Stomach (tissue), 9 donors: ENCODE data around the gene ANO1. TPM values are rescaled to one million over a fixed set of nuclear protein-coding genes. Genes with fewer than 3 reads are reported as not detected.

Source experiments
- DNase-seq, 2 donors: peaks; one replicate each; pipeline versions ENCODE4 v3.0.0 to v3.0.0-alpha.2; 2013 to 2019
- H3K27ac ChIP-seq, 5 donors: fragments of 200-600 bp in 4 of 5; sonication (generic) in 4 of 5; one replicate each; pipeline ENCODE4 v1.5.1; 2013 to 2019; ENCODE audit warnings: mild to moderate bottlenecking in 1 of 5, moderate library complexity in 1 of 5
- H3K27me3 ChIP-seq, 3 donors: fragments of 200-600 bp; sonication (generic); one replicate each; pipeline ENCODE4 v1.5.1; 2017 to 2019; ENCODE audit warnings: mixed run types in 1 of 3
- H3K36me3 ChIP-seq, 4 donors: fragments of 200-600 bp; sonication (generic); 1 replicate in 3 of 4; 2 replicates in 1 of 4; pipeline ENCODE4 v1.5.1; 2016 to 2019
- H3K4me1 ChIP-seq, 4 donors: fragments of 200-600 bp; sonication (generic); one replicate each; pipeline ENCODE4 v1.5.1; 2016 to 2019
- H3K4me3 ChIP-seq, 4 donors: fragments of 200-600 bp; sonication (generic) in 3 of 4; one replicate each; pipeline ENCODE4 v1.5.1; 2016 to 2019; ENCODE audit warnings: mild to moderate bottlenecking in 1 of 4
- H3K9me3 ChIP-seq, 4 donors: fragments of 200-600 bp; sonication (generic); one replicate each; pipeline ENCODE4 v1.5.1; 2016 to 2019
- EP300 ChIP-seq: sonication (generic); formaldehyde crosslinking; IDR thresholded peaks from one replicate; pipeline ENCODE4 v1.6.1; 2017; ENCODE audit warnings: antibody characterized with exemption
- POLR2A ChIP-seq, 4 donors: fragments of 450-650 bp; IDR thresholded peaks; one replicate each; pipeline ENCODE4 v1.6.1; 2016; ENCODE audit warnings: antibody characterized with exemption in 4 of 4, control low read depth in 2 of 4, mild to moderate bottlenecking in 1 of 4, moderate library complexity in 1 of 4
- POLR2AphosphoS5 ChIP-seq, 3 donors: sonication (generic); formaldehyde crosslinking; IDR thresholded peaks; one replicate each; pipeline ENCODE4 v1.6.1; 2016; ENCODE audit warnings: antibody characterized with exemption in 3 of 3
- WGBS, 5 donors: extraction: QIAGEN DNeasy Blood & Tissue Kit in 3 of 5; methylation state at CpG; one replicate each; pipeline versions ENCODE4 v1.1.5 to v1.1.7; 2013 to 2018; 5-methylcytosine and 5-hydroxymethylcytosine counted together
- intact Hi-C: fragments of 100-400 bp; cut with DNase I; formaldehyde crosslinking; loops from one replicate; pipeline ENCODE4 v1.15.1; 2023; ENCODE audit warnings: low total_unique reads
- polyA plus RNA-seq, 3 donors: library from polyadenylated mRNA; stranded (reverse); fragments of 200-250 nt; gene quantifications; one replicate each; pipeline ENCODE4 v1.2.3, GENCODE V29; 2013
- total RNA-seq, 5 donors: library from RNA; depleted of rRNA; stranded (reverse); fragments of >200 nt; gene quantifications; one replicate each; pipeline versions ENCODE4 v1.1.0 to v1.2.3, GENCODE V29; 2014 to 2016
- TF ChIP-seq, protein P1 (sequence below), 7 experiments: fragments of 450-650 bp in 4 of 7; fragments of 200-600 bp in 3 of 7; sonication (generic) in 3 of 7; IDR thresholded peaks; one replicate each; pipeline ENCODE4 v1.5.1; 2016 to 2019; ENCODE audit warnings: antibody characterized with exemption in 7 of 7, control low read depth in 2 of 7, mild to moderate bottlenecking in 1 of 7
- donor health status: healthy with polysubstance abuse.
- donor health status: Bipolar disorder and iron deficiency.
- donor health status: healthy.

The ANO1 gene
- total and polyA plus RNA-seq, 8 donors, result 1.8 to 69.6 (median 12.9) TPM

DNA sequence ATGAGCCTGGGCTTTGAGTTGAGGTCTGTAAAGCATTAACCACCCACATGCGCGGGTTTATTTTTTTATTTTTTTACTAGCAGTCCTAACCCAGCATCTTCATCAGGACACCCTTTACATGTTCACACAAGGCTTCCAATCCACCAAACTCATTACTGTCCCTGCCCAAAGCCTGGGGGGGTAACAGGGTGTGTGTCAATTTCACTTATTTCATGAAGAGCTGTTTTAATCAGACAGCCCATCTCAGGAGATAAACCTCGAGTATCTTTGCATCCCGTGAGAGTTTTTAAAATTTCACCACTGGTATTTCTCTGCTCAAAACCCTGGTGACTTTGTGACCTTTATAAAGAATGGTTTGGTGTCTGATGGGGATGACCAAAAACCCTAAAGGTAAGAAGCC lies 45.6 kb downstream of the ANO1 start:
- 68 to 80% (median 78%) methylated on average over 4 of the region's 4 CpGs for WGBS, 5 donors
- Histone ChIP-seq H3K4me1 (peaks cover 4 to 13% (median 12%) of the 10 kb centered on the region in 4 donors), H3K36me3 (no peaks in the 10 kb centered on the region), H3K27me3 (no peaks in the 10 kb centered on the region), H3K27ac (no peak overlapping the region), H3K4me3 (no peak overlapping the region), H3K9me3 (no peaks in the 10 kb centered on the region)
- no peak for TF ChIP-seq POLR2A (IDR thresholded peaks at IDR 0.05)
- TF ChIP-seq, protein P1, sequence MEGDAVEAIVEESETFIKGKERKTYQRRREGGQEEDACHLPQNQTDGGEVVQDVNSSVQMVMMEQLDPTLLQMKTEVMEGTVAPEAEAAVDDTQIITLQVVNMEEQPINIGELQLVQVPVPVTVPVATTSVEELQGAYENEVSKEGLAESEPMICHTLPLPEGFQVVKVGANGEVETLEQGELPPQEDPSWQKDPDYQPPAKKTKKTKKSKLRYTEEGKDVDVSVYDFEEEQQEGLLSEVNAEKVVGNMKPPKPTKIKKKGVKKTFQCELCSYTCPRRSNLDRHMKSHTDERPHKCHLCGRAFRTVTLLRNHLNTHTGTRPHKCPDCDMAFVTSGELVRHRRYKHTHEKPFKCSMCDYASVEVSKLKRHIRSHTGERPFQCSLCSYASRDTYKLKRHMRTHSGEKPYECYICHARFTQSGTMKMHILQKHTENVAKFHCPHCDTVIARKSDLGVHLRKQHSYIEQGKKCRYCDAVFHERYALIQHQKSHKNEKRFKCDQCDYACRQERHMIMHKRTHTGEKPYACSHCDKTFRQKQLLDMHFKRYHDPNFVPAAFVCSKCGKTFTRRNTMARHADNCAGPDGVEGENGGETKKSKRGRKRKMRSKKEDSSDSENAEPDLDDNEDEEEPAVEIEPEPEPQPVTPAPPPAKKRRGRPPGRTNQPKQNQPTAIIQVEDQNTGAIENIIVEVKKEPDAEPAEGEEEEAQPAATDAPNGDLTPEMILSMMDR (IDR thresholded peaks at IDR 0.05), result no peak
- no peak for TF ChIP-seq EP300
- TF ChIP-seq POLR2AphosphoS5 (IDR thresholded peaks at IDR 0.05), result no peak
- intact Hi-C loops, result no loop called here
- DNase-seq, result no peak

DNA sequence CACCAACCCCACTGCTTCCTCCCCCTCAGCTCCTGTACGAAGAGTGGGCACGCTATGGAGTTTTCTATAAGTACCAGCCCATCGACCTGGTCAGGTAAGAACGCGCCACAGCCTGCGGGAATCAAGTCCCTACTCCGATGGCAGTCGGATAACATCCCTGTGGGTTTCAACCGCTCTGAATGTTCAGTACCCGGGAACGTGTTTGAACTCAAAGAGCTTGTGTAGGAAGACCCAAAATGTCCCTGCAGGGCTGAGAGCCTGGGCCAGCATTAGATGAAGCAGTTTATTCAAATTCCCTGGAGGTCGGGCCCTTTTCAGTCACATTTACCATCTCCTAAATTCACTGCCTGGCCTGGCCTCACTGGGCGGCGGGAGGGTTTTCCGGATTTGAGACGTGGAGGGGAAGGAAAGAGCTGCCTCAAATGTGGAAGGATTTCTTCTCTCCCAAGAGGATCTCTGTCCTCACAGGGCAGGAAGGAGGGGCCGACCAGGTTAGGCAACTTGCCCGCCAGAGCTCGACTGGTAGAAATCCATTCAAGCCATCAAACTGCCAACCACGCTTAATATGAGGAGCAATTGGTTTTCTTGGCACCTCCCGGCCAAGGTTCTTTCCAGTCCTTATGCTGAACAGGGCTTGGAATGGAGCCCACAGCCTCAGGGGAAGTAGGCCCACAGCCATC lies 46.3 kb downstream of the ANO1 start:
- Histone ChIP-seq H3K27ac (no peak overlapping the region), H3K4me1 (peaks cover 6 to 16% (median 13%) of the 10 kb centered on the region in 4 donors), H3K4me3 (no peak overlapping the region), H3K36me3 (no peaks in the 10 kb centered on the region), H3K9me3 (no peaks in the 10 kb centered on the region), H3K27me3 (no peaks in the 10 kb centered on the region)
- DNase-seq, result no peak
- TF ChIP-seq, protein P1 (IDR thresholded peaks at IDR 0.05), result no peak
- TF ChIP-seq POLR2AphosphoS5 (IDR thresholded peaks at IDR 0.05) (no peak), POLR2A (IDR thresholded peaks at IDR 0.05) (no peak), EP300 (no peak)
- intact Hi-C loops, result no loop called here
- 75 to 85% (median 80%) methylated on average over 21 of the region's 21 CpGs for WGBS, 5 donors

DNA sequence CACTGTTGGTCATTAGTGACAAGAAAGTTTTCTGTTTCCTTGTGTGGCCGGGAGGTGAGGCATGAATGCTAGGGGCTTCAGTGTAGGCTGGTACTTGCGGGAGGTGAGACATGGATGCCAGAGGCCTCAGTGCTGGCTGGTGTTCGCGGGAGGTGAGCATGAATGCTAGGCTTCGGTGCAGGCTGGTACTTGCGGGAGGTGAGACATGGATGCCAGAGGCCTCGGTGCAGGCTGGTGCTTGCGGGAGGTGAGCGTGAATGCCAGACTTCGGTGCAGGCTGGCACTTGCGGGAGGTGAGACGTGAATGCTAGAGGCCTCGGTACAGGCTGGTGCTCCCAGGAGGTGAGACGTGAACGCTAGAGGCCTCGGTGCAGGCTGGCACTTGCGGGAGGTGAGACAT lies 48.4 kb downstream of the ANO1 start:
- no peak for DNase-seq
- peaks cover 6 to 16% (median 13%) of the 10 kb centered on the region in 4 donors for H3K4me1 ChIP-seq
- 87 to 94% (median 89%) methylated on average over 17 of the region's 17 CpGs for WGBS, 5 donors
- no peaks in the 10 kb centered on the region for H3K9me3 ChIP-seq
- no peak for TF ChIP-seq POLR2AphosphoS5 (IDR thresholded peaks at IDR 0.05)
- no peak for TF ChIP-seq POLR2A (IDR thresholded peaks at IDR 0.05)
- TF ChIP-seq, protein P1 (IDR thresholded peaks at IDR 0.05), result no peak
- TF ChIP-seq EP300, result no peak
- intact Hi-C loops, result no loop called here
- H3K4me3 ChIP-seq, result no peak overlapping the region
- no peaks in the 10 kb centered on the region for H3K27me3 ChIP-seq
- H3K36me3 ChIP-seq, result no peaks in the 10 kb centered on the region
- no peak overlapping the region for H3K27ac ChIP-seq

DNA sequence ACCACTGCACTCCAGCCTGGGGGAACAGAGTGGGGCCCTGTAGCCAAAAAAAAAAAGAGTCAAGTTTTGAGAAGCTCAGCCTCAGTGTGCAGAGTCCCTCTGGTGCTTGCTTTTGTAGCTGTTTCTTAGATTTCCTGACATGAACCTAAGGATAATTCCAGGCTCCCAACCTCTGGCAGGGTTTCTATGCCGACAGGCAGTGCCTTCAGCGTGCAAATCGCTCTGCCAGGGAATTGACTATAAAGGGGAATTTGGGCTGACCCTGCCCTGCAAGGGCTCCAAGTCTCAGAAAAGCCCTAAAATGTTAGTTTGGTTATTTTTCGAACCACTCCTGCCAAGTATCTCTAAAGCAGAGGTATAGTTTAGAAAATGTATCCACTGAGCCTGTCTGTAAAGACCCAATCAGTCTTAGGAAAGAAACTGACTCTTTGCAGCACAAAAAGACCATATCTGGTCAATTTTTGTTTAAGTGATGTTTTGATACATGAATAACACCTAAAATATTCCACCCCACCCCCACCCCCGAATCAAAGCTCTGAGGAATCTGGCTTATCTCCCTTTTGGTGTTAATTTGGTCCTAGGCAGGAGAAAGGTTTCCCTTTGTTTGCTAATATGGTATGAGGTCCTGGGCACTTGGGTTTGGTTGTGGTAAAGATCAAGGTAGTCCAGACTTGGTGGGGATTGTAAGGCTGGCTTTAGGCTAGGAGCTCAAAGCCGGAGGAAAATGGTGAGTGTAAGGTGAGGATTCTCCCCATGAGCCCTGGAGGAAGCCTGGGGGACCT lies 49.7 kb downstream of the ANO1 start:
- H3K27me3 ChIP-seq, result no peaks in the 10 kb centered on the region
- H3K4me3 ChIP-seq, result no peak overlapping the region
- no peak for DNase-seq
- peaks cover 6 to 16% (median 13%) of the 10 kb centered on the region in 4 donors for H3K4me1 ChIP-seq
- no peak for TF ChIP-seq POLR2AphosphoS5 (IDR thresholded peaks at IDR 0.05)
- TF ChIP-seq POLR2A (IDR thresholded peaks at IDR 0.05), result no peak
- TF ChIP-seq EP300, result no peak
- TF ChIP-seq, protein P1 (IDR thresholded peaks at IDR 0.05), result no peak
- H3K9me3 ChIP-seq, result no peaks in the 10 kb centered on the region
- H3K36me3 ChIP-seq, result peaks cover 0 to 12% (median 0%) of the 10 kb centered on the region in 4 donors
- whole genome bisulfite sequencing, 5 donors, result 67 to 82% (median 77%) methylated on average over 6 of the region's 6 CpGs
- peak overlapping the region in 3 of 5 donors; percentile 9 to 42 (median 38) for H3K27ac ChIP-seq
- intact Hi-C loops, result no loop called here
